ENCODE measurements around the gene TWNK. TPM values are rescaled to one million over a fixed set of nuclear protein-coding genes. Genes with fewer than 3 reads are reported as not detected.
A peak's percentile ranks its signal among the peaks of the same experiment; 100 is the strongest.

Gene TWNK
- total and polyA plus RNA-seq, 9 of the 15 experiments (the other 6 are each of a cell fraction or from before 2014, with no cell fraction given) = 11.6 to 34.7 (median 17.4) TPM

DNA sequence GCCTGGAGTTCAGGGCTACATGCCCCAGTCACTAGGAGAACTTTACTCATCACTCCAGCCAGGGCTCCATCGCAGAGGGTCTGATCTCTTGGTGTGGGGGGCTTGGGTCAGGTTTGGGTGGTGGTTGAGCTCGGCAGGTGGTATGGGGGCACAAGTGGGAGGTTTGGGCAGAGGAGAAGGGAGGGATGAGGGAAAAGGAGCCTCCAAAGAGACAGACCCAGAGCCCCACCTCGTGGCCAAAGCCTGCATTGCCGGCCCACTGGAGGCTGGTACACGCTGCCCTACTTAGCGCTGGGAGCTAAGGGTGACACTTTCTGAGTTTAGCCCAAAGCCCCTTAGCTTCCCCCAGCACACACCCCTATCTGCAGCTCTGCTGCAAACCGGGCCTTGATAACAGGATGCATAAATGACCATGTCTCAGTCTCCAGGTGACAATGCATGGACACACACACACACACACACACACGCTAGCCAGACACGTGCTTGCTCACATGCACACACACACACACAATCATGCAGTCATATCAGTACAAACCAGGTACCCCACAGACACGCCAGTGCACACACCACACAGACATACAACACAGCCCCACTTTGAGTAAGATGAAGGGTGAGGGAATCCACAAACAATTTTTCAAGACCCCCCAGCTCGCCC lies 27.0 kb downstream of the TWNK start (continued):
- TF ChIP-seq, protein P1, sequence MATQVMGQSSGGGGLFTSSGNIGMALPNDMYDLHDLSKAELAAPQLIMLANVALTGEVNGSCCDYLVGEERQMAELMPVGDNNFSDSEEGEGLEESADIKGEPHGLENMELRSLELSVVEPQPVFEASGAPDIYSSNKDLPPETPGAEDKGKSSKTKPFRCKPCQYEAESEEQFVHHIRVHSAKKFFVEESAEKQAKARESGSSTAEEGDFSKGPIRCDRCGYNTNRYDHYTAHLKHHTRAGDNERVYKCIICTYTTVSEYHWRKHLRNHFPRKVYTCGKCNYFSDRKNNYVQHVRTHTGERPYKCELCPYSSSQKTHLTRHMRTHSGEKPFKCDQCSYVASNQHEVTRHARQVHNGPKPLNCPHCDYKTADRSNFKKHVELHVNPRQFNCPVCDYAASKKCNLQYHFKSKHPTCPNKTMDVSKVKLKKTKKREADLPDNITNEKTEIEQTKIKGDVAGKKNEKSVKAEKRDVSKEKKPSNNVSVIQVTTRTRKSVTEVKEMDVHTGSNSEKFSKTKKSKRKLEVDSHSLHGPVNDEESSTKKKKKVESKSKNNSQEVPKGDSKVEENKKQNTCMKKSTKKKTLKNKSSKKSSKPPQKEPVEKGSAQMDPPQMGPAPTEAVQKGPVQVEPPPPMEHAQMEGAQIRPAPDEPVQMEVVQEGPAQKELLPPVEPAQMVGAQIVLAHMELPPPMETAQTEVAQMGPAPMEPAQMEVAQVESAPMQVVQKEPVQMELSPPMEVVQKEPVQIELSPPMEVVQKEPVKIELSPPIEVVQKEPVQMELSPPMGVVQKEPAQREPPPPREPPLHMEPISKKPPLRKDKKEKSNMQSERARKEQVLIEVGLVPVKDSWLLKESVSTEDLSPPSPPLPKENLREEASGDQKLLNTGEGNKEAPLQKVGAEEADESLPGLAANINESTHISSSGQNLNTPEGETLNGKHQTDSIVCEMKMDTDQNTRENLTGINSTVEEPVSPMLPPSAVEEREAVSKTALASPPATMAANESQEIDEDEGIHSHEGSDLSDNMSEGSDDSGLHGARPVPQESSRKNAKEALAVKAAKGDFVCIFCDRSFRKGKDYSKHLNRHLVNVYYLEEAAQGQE (IDR thresholded peaks at IDR 0.05; ENCODE audit: borderline replicate concordance) = peak; percentile 53; the same call in 1 of the 2 replicates
- TF ChIP-seq, protein P1 (CRISPR knock-in tag; IDR thresholded peaks at IDR 0.05; ENCODE audit: low read depth) = no peak
- TF ChIP-seq KLF10 (CRISPR knock-in tag; IDR thresholded peaks at IDR 0.05) (no peak), ZKSCAN1 (IDR thresholded peaks at IDR 0.05; ENCODE audit: low read depth, low read length) (peak; percentile 57; the same call in 1 of the 2 replicates), SMC3 (conservative IDR thresholded peaks at IDR 0.05; ENCODE audit: insufficient read depth, low read depth, low read length) (peak; percentile 43; the same call in 1 of the 2 replicates), MYC (IDR thresholded peaks at IDR 0.05; ENCODE audit: low read depth, low read length) (no peak), MYC (CRISPR knock-in tag; IDR thresholded peaks at IDR 0.05; ENCODE audit: borderline replicate concordance, low read depth) (0 out of 2 replicates have a peak, but pooled peaks have one; percentile 47), ZEB2 (IDR thresholded peaks at IDR 0.05) (no peak), NFE2 (IDR thresholded peaks at IDR 0.05; ENCODE audit: low read depth) (no peak), ZNF76 (CRISPR knock-in tag; IDR thresholded peaks at IDR 0.05; ENCODE audit: borderline replicate concordance) (no peak), CC2D1A (IDR thresholded peaks at IDR 0.05) (peak; percentile 52; the same call in 1 of the 2 replicates)
- TF ChIP-seq, protein P2, sequence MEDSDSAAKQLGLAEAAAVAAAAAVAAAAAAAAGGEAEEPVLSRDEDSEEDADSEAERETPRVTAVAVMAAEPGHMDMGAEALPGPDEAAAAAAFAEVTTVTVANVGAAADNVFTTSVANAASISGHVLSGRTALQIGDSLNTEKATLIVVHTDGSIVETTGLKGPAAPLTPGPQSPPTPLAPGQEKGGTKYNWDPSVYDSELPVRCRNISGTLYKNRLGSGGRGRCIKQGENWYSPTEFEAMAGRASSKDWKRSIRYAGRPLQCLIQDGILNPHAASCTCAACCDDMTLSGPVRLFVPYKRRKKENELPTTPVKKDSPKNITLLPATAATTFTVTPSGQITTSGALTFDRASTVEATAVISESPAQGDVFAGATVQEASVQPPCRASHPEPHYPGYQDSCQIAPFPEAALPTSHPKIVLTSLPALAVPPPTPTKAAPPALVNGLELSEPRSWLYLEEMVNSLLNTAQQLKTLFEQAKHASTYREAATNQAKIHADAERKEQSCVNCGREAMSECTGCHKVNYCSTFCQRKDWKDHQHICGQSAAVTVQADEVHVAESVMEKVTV (CRISPR knock-in tag; IDR thresholded peaks at IDR 0.05) = peak; percentile 52; the same call in 1 of the 2 replicates
- TF ChIP-seq, protein P3, sequence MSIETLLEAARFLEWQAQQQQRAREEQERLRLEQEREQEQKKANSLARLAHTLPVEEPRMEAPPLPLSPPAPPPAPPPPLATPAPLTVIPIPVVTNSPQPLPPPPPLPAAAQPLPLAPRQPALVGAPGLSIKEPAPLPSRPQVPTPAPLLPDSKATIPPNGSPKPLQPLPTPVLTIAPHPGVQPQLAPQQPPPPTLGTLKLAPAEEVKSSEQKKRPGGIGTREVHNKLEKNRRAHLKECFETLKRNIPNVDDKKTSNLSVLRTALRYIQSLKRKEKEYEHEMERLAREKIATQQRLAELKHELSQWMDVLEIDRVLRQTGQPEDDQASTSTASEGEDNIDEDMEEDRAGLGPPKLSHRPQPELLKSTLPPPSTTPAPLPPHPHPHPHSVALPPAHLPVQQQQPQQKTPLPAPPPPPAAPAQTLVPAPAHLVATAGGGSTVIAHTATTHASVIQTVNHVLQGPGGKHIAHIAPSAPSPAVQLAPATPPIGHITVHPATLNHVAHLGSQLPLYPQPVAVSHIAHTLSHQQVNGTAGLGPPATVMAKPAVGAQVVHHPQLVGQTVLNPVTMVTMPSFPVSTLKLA (conservative IDR thresholded peaks at IDR 0.05) = peak; percentile 44 to 53; a peak in 3 of 4 replicates
- TF ChIP-seq, protein P4, sequence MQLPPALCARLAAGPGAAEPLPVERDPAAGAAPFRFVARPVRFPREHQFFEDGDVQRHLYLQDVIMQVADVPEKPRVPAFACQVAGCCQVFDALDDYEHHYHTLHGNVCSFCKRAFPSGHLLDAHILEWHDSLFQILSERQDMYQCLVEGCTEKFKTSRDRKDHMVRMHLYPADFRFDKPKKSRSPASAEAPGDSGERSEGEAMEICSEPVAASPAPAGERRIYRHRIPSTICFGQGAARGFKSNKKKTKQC (CRISPR knock-in tag; IDR thresholded peaks at IDR 0.05) = 0 out of 2 replicates have a peak, but pooled peaks have one; percentile 19

Data from K562 (cell line).